ENCODE measurements around the gene VPS4B. TPM values are rescaled to one million over a fixed set of nuclear protein-coding genes. Genes with fewer than 3 reads are reported as not detected.

VPS4B gene
- total RNA-seq, 3 donors from 2014 or later = 34.1 to 61.5 (median 35.7) TPM

- no peaks in the 10 kb centered on the region for H3K27me3 ChIP-seq
- no peak overlapping the region for H3K4me3 ChIP-seq
- DNase-seq (ENCODE audit: low spot score in 2 of 2) = no peak
- TF ChIP-seq CTCF (IDR thresholded peaks at IDR 0.05) (no peak), POLR2A (IDR thresholded peaks at IDR 0.05) (no peak), POLR2AphosphoS5 (IDR thresholded peaks at IDR 0.05) (no peak)
- H3K4me1 ChIP-seq = no peaks in the 10 kb centered on the region
- intact Hi-C loops (cut with DNase I; ENCODE audit: low total_unique reads) = no loop called here
- no peaks in the 10 kb centered on the region for H3K36me3 ChIP-seq
- H3K27ac ChIP-seq = peak overlapping the region; percentile 54 to 66
- no peaks in the 10 kb centered on the region for H3K9me3 ChIP-seq
These were observed 22.3 kb upstream of the VPS4B start for GRCh38 chr18:63444580-63444979.

- H3K36me3 ChIP-seq = no peaks in the 10 kb centered on the region
- DNase-seq (ENCODE audit: low spot score in 2 of 2) = no peak
- H3K27ac ChIP-seq = no peak overlapping the region
- intact Hi-C loops (cut with DNase I; ENCODE audit: low total_unique reads) = loop anchor here (2.0 kb wide), 1 partner anchor 423 kb away; no protein-coding TSS in a partner anchor
- TF ChIP-seq POLR2AphosphoS5 (IDR thresholded peaks at IDR 0.05) = no peak
- no peak for TF ChIP-seq POLR2A (IDR thresholded peaks at IDR 0.05)
- no peak for TF ChIP-seq CTCF (IDR thresholded peaks at IDR 0.05)
- H3K4me1 ChIP-seq = no peaks in the 10 kb centered on the region
- H3K27me3 ChIP-seq = no peaks in the 10 kb centered on the region
- H3K4me3 ChIP-seq = no peak overlapping the region
- H3K9me3 ChIP-seq = no peaks in the 10 kb centered on the region
These were observed 21.6 kb upstream of the VPS4B start for GRCh38 chr18:63443829-63444228.

GRCh38 chr18:63440881-63441280, 18.6 kb upstream of the VPS4B start:
- no peaks in the 10 kb centered on the region for H3K4me1 ChIP-seq
- no peak for DNase-seq (ENCODE audit: low spot score in 2 of 2)
- no peak overlapping the region for H3K4me3 ChIP-seq
- no peaks in the 10 kb centered on the region for H3K27me3 ChIP-seq
- intact Hi-C loops (cut with DNase I; ENCODE audit: low total_unique reads) = no loop called here
- H3K9me3 ChIP-seq = no peaks in the 10 kb centered on the region
- H3K36me3 ChIP-seq = no peaks in the 10 kb centered on the region
- H3K27ac ChIP-seq = no peak overlapping the region
- TF ChIP-seq POLR2AphosphoS5 (IDR thresholded peaks at IDR 0.05) (no peak), CTCF (IDR thresholded peaks at IDR 0.05) (no peak), POLR2A (IDR thresholded peaks at IDR 0.05) (no peak)

GRCh38 chr18:63440219-63440618, 17.9 kb upstream of the VPS4B start:
- no peaks in the 10 kb centered on the region for H3K4me1 ChIP-seq
- H3K9me3 ChIP-seq = no peaks in the 10 kb centered on the region
- no peak for DNase-seq (ENCODE audit: low spot score in 2 of 2)
- peak overlapping the region in 1 of 2 donors; percentile 9 for H3K27ac ChIP-seq
- H3K4me3 ChIP-seq = no peak overlapping the region
- H3K36me3 ChIP-seq = no peaks in the 10 kb centered on the region
- intact Hi-C loops (cut with DNase I; ENCODE audit: low total_unique reads) = no loop called here
- TF ChIP-seq CTCF (IDR thresholded peaks at IDR 0.05) (no peak), POLR2A (IDR thresholded peaks at IDR 0.05) (no peak), POLR2AphosphoS5 (IDR thresholded peaks at IDR 0.05) (no peak)
- H3K27me3 ChIP-seq = no peaks in the 10 kb centered on the region

- TF ChIP-seq POLR2AphosphoS5 (IDR thresholded peaks at IDR 0.05) (no peak), CTCF (IDR thresholded peaks at IDR 0.05) (peak; percentile 50 to 87 (median 80))
- Histone ChIP-seq H3K4me1 (peaks cover 0 to 5% of the 10 kb centered on the region in 2 donors), H3K27me3 (no peaks in the 10 kb centered on the region), H3K27ac (no peak overlapping the region), H3K36me3 (no peaks in the 10 kb centered on the region), H3K9me3 (no peaks in the 10 kb centered on the region), H3K4me3 (no peak overlapping the region)
- DNase-seq (ENCODE audit: low spot score in 2 of 2) = peak in 1 of 2 donors; percentile 49
- intact Hi-C loops (cut with DNase I; ENCODE audit: low total_unique reads) = no loop called here
These were observed 17.1 kb upstream of the VPS4B start for GRCh38 chr18:63439334-63439733.

Data from breast epithelium (tissue), 4 donors.